Neural crest cell (in vitro differentiated cells): ENCODE measurements around the gene PRAC1. TPM values are rescaled to one million over a fixed set of nuclear protein-coding genes. Genes with fewer than 3 reads are reported as not detected.

Source experiments
- DNase-seq: peaks from one replicate; pipeline ENCODE4 v3.0.0; 2021; ENCODE audit warnings: low read depth, mixed read lengths, low spot score
- H3K27ac Mint-ChIP-seq: one replicate; pipeline ENCODE4 v1.8.0; 2021; ENCODE audit warnings: mild to moderate bottlenecking, mixed read lengths; ENCODE audit not compliant: unreplicated experiment
- H3K27me3 Mint-ChIP-seq: 2 replicates; pipeline ENCODE4 v1.8.0; 2021; ENCODE audit warnings: low read depth, mild to moderate bottlenecking, mixed read lengths
- H3K36me3 Mint-ChIP-seq: 2 replicates; pipeline ENCODE4 v1.8.0; 2021; ENCODE audit warnings: low read depth, mild to moderate bottlenecking, mixed read lengths
- H3K4me1 Mint-ChIP-seq: 2 replicates; pipeline ENCODE4 v1.8.0; 2021; ENCODE audit warnings: mixed read lengths
- H3K4me3 Mint-ChIP-seq: one replicate; pipeline ENCODE4 v1.8.0; 2021; ENCODE audit warnings: mild to moderate bottlenecking, mixed read lengths
- H3K9me3 Mint-ChIP-seq: 2 replicates; pipeline ENCODE4 v1.8.0; 2021; ENCODE audit warnings: mixed read lengths
- CTCF ChIP-seq: fragments of 200-600 bp; sonication (generic); conservative IDR thresholded peaks from 2 replicates; pipeline ENCODE4 v1.5.0; 2021; ENCODE audit warnings: antibody characterized with exemption, mild to moderate bottlenecking
- total RNA-seq: library from RNA; stranded (reverse); gene quantifications from 2 replicates; pipeline ENCODE4 v1.2.1, GENCODE V29; 2021

Gene PRAC1
- total RNA-seq, 1 donor from 2014 or later, result not detected

GRCh38 chr17:48704361-48705248 lies 17.7 kb downstream of the PRAC1 start:
- no peak for TF ChIP-seq CTCF
- DNase-seq, result no peak
- H3K27ac Mint-ChIP-seq, result no peak overlapping the region
- no peaks in the 10 kb centered on the region for H3K36me3 Mint-ChIP-seq
- H3K9me3 Mint-ChIP-seq, result no peaks in the 10 kb centered on the region
- no peaks in the 10 kb centered on the region for H3K4me1 Mint-ChIP-seq
- peaks cover 96% of the 10 kb centered on the region for H3K27me3 Mint-ChIP-seq
- no peak overlapping the region for H3K4me3 Mint-ChIP-seq

- H3K4me1 Mint-ChIP-seq, result no peaks in the 10 kb centered on the region
- no peaks in the 10 kb centered on the region for H3K36me3 Mint-ChIP-seq
- no peak overlapping the region for H3K27ac Mint-ChIP-seq
- no peak for DNase-seq
- H3K27me3 Mint-ChIP-seq, result peaks cover 96% of the 10 kb centered on the region
- no peaks in the 10 kb centered on the region for H3K9me3 Mint-ChIP-seq
- H3K4me3 Mint-ChIP-seq, result no peak overlapping the region
- TF ChIP-seq CTCF, result no peak
Measured at GRCh38 chr17:48701864-48702532, 20.3 kb downstream of the PRAC1 start.

GRCh38 chr17:48693178-48693577 lies 29.1 kb downstream of the PRAC1 start:
- Mint-ChIP-seq H3K4me3 (no peak overlapping the region), H3K27ac (no peak overlapping the region), H3K4me1 (no peaks in the 10 kb centered on the region), H3K9me3 (no peaks in the 10 kb centered on the region), H3K36me3 (no peaks in the 10 kb centered on the region), H3K27me3 (peaks cover 84% of the 10 kb centered on the region)
- DNase-seq, result no peak
- no peak for TF ChIP-seq CTCF

- Mint-ChIP-seq H3K27ac (no peak overlapping the region), H3K9me3 (no peaks in the 10 kb centered on the region), H3K4me1 (no peaks in the 10 kb centered on the region), H3K27me3 (peaks cover 82% of the 10 kb centered on the region), H3K36me3 (no peaks in the 10 kb centered on the region), H3K4me3 (no peak overlapping the region)
- DNase-seq, result no peak
- TF ChIP-seq CTCF, result no peak
Measured at GRCh38 chr17:48692049-48692448, 30.3 kb downstream of the PRAC1 start.

- TF ChIP-seq CTCF, result no peak
- peaks cover 78% of the 10 kb centered on the region for H3K27me3 Mint-ChIP-seq
Measured at GRCh38 chr17:48690655-48691054, 31.7 kb downstream of the PRAC1 start.

More at GRCh38 chr17:48690655-48691054, 31.7 kb downstream of the PRAC1 start:
- no peak for DNase-seq
- no peak overlapping the region for H3K4me3 Mint-ChIP-seq
- H3K9me3 Mint-ChIP-seq, result no peaks in the 10 kb centered on the region
- no peaks in the 10 kb centered on the region for H3K36me3 Mint-ChIP-seq
- H3K4me1 Mint-ChIP-seq, result no peaks in the 10 kb centered on the region
- H3K27ac Mint-ChIP-seq, result no peak overlapping the region
